HG03280 (cell line): ENCODE measurements around the gene RNF144A.
A peak's percentile ranks its signal among the peaks of the same experiment; 100 is the strongest.

ENCODE experiments used
- ATAC-seq: cut with Tn5 transposase; IDR thresholded peaks from one replicate; pipeline ENCODE4 v1.9.1; 2021; ENCODE audit warnings: mild to moderate bottlenecking, moderate library complexity; ENCODE audit not compliant: unreplicated experiment

Gene RNF144A

DNA sequence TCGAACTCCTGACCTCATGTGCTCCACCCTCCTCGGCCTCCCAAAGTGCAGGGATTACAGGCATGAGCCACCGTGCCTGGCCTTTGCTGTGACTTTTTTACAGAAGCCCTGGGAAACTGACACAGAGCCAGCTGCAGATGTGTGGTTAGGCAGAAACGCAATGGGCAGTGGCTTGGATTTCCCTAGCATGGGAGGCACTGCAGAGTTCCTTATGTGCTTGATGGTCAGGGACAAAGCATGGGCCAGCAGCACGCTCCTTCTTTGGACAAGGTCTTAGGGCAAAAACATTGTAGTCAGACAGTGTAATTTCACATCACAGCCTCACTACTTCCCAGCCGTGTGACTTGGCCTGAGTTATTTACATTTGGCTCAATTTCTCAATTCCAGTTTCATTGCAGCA lies 153.9 kb downstream of the RNF144A start:
- no peak for ATAC-seq

GRCh38 chr2:7071916-7072556 lies 154.8 kb downstream of the RNF144A start:
- no peak for ATAC-seq

- no peak for ATAC-seq
These were observed 156.7 kb downstream of the RNF144A start for GRCh38 chr2:7073901-7074300.

GRCh38 chr2:7075834-7076233 lies 158.6 kb downstream of the RNF144A start:
- ATAC-seq: no peak

- no peak for ATAC-seq
These were observed 160.6 kb downstream of the RNF144A start for GRCh38 chr2:7077660-7078267.

- ATAC-seq: peak; percentile 72
These were observed 166.6 kb downstream of the RNF144A start for GRCh38 chr2:7083580-7084509.

DNA sequence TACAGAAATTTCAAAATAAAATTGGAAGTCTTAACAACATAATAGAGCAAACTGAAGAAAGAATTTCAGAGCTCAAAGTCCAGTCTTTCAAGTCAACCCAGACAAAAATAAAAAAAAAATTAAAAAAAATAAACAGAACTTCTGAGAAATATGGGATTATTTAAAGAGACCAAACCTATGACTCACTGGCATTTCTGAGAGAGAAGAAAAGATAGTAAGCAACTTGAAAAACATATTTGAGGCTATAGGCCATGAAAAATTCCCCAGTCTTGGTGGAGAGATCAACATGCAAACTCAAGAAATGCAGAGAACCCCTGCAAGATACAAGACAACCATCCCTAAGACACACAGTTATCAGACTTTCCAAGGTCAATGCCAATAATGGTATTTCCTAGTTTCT lies 167.4 kb downstream of the RNF144A start:
- no peak for ATAC-seq

DNA sequence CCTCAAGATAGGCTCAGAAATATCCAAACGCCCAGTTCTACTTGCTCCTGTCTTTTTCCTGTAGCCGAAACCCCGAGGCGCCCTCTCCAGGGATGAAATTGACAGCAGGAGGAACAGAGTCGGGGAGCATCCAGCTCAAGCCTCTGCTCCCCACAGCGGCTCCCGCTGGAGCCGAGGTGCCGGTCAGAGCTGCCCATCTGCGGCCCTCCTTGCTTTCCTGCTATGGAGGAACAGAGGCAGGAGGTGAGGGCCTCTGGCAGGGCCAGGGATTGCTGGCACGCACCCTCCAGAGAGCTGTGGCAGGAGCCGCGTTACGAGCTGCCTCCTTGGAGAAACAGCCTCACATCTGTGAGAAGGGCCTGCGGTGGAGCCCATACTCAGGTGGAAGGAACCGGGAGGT lies 172.1 kb downstream of the RNF144A start:
- ATAC-seq: no peak

- no peak for ATAC-seq
These were observed 172.8 kb downstream of the RNF144A start for GRCh38 chr2:7089898-7090510.

DNA sequence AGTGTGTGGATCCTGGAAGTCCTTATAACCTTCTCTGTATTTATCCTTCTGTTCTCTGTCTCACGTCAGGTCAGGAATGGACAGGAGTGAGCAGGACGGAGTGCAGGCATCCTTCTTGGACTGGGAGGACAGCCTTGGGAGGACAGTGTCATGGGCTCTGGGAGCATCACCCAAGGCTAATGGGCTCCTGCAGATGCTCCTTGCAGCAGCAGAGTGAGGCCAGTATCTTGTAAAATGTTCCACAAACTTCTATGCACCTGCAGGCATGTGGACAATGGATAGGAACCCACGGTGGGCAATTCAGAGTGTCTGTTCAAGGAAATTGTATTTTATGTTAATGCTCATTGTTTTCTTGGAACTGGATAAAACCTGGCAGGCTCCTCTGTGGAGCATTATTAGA lies 176.2 kb downstream of the RNF144A start:
- ATAC-seq: no peak
